Right lobe of liver (tissue), 6 donors: ENCODE data around the gene KIF12. TPM values are rescaled to one million over a fixed set of nuclear protein-coding genes. Genes with fewer than 3 reads are reported as not detected.

Experiments
- ATAC-seq, 4 donors: fragments of 200-7000 bp; cut with Tn5 transposase; one replicate each; pipeline ENCODE4 v1.9.1; 2020; ENCODE audit warnings: mild to moderate bottlenecking in 4 of 4, moderate library complexity in 4 of 4
- DNase-seq, 3 donors: peaks; one replicate each; pipeline ENCODE4 v3.0.0-alpha.2; 2020
- H3K27ac ChIP-seq, 3 donors: fragments of 200-600 bp; one replicate each; pipeline ENCODE4 v1.8.0; 2022
- H3K27me3 ChIP-seq, 2 donors: fragments of 200-600 bp; one replicate each; pipeline ENCODE4 v1.8.0; 2022
- H3K36me3 ChIP-seq, 4 donors: fragments of 200-600 bp; sonication (generic) in 1 of 4; one replicate each; pipeline versions ENCODE4 v1.5.1 to v1.8.0; 2017 to 2022; ENCODE audit warnings: control low read depth in 1 of 4
- H3K4me1 ChIP-seq, 4 donors: fragments of 200-600 bp; sonication (generic) in 1 of 4; one replicate each; pipeline versions ENCODE4 v1.5.1 to v1.8.0; 2017 to 2022; ENCODE audit warnings: control low read depth in 1 of 4
- H3K4me3 ChIP-seq, 3 donors: fragments of 200-600 bp; one replicate each; pipeline ENCODE4 v1.8.0; 2022
- H3K9me3 ChIP-seq, 4 donors: fragments of 200-600 bp; sonication (generic) in 1 of 4; one replicate each; pipeline versions ENCODE4 v1.5.1 to v1.8.0; 2017 to 2022; ENCODE audit warnings: control low read depth in 1 of 4
- CTCF ChIP-seq, 4 donors: fragments of 200-600 bp in 3 of 4; fragments of 450-650 bp in 1 of 4; IDR thresholded peaks; one replicate each; pipeline versions ENCODE4 v1.5.1 to v1.8.0; 2016 to 2022; ENCODE audit warnings: antibody characterized with exemption in 4 of 4, mild to moderate bottlenecking in 2 of 4
- POLR2A ChIP-seq: fragments of 450-650 bp; IDR thresholded peaks from one replicate; pipeline ENCODE4 v1.6.1; 2017; ENCODE audit warnings: antibody characterized with exemption, mild to moderate bottlenecking
- WGBS: methylation state at CpG from one replicate; pipeline ENCODE4 v1.1.6; 2018; ENCODE audit warnings: low coverage, low lambda C conversion rate; ENCODE audit not compliant: insufficient coverage; ENCODE audit errors: missing lambda C conversion rate; 5-methylcytosine and 5-hydroxymethylcytosine counted together
- intact Hi-C, 2 donors: fragments of 100-400 bp; cut with DNase I; formaldehyde crosslinking; loops; one replicate each; pipeline versions ENCODE4 v1.11.2 to v1.14.1; 2022
- total RNA-seq, 6 experiments: library from RNA; depleted of rRNA in 2 of 6; stranded (reverse); fragments of >200 nt in 2 of 6; fragmentation: NEBNext Ultra II Directional in 3 of 6; extraction: Animal tissue kit (Norgen Biotek cat#: 25700) in 3 of 6; gene quantifications; one replicate each; pipeline versions ENCODE4 v1.1.0 to v1.2.4, GENCODE V29; 2016 to 2023
- donor health status: DM: no; HTN: yes; CAD: no.
- donor health status: DM: no; HTN: no; CAD: no.
- donor health status: DM: no; HTN: no; CAD: no.
- donor health status: DM: no; HTN: yes; CAD: no.
- donor health status: DM: no; HTN: yes; CAD: no.

KIF12 gene
- total RNA-seq, 6 experiments from 2014 or later, result 3.1 to 24.3 (median 14.2) TPM

GRCh38 chr9:114140850-114141249 lies 41.8 kb upstream of the KIF12 start:
- Histone ChIP-seq H3K27ac (no peak overlapping the region), H3K4me3 (no peak overlapping the region), H3K9me3 (no peaks in the 10 kb centered on the region), H3K4me1 (peaks cover 0 to 7% (median 0%) of the 10 kb centered on the region in 4 donors), H3K27me3 (no peaks in the 10 kb centered on the region), H3K36me3 (no peaks in the 10 kb centered on the region)
- intact Hi-C loops, result no loop called here
- ATAC-seq (no peak), DNase-seq (no peak)
- 61% methylated on average over 4 of the region's 4 CpGs for WGBS
- TF ChIP-seq CTCF (IDR thresholded peaks at IDR 0.05) (no peak), POLR2A (no peak)

DNA sequence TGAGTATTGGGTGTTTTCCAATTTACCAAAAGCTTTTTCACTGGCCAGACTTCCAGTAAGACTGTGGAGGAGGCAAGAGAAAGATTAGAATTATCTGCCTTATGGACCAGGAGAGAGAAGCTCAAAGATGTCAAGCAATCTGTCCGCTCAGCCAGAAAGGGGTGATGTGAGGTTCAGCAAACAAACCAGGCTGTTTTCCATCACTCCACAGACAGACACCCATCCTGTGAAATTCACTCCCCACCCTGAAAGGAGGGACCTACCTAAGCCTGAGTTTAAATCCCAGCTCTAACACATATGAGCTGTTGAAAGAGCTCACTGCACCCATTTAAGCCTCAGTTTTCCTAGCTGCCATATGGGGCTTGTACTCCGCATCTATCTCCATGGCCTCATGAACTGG lies 41.3 kb upstream of the KIF12 start:
- H3K9me3 ChIP-seq, result no peaks in the 10 kb centered on the region
- H3K4me3 ChIP-seq, result no peak overlapping the region
- no peaks in the 10 kb centered on the region for H3K36me3 ChIP-seq
- H3K4me1 ChIP-seq, result peaks cover 0 to 7% (median 0%) of the 10 kb centered on the region in 4 donors
- DNase-seq (no peak), ATAC-seq (no peak)
- WGBS, result 83% methylated on average over 2 of the region's 2 CpGs
- intact Hi-C loops, result no loop called here
- no peaks in the 10 kb centered on the region for H3K27me3 ChIP-seq
- no peak for TF ChIP-seq CTCF (IDR thresholded peaks at IDR 0.05)
- no peak for TF ChIP-seq POLR2A
- H3K27ac ChIP-seq, result no peak overlapping the region

GRCh38 chr9:114139071-114139470 lies 40.0 kb upstream of the KIF12 start:
- Histone ChIP-seq H3K4me1 (peaks cover 0 to 7% (median 0%) of the 10 kb centered on the region in 4 donors), H3K27ac (no peak overlapping the region), H3K9me3 (no peaks in the 10 kb centered on the region), H3K36me3 (no peaks in the 10 kb centered on the region), H3K4me3 (no peak overlapping the region), H3K27me3 (no peaks in the 10 kb centered on the region)
- ATAC-seq (no peak), DNase-seq (no peak)
- TF ChIP-seq POLR2A (no peak), CTCF (IDR thresholded peaks at IDR 0.05) (no peak)
- WGBS, result 50% methylated on average over 1 of the region's 5 CpGs
- intact Hi-C loops, result no loop called here

DNA sequence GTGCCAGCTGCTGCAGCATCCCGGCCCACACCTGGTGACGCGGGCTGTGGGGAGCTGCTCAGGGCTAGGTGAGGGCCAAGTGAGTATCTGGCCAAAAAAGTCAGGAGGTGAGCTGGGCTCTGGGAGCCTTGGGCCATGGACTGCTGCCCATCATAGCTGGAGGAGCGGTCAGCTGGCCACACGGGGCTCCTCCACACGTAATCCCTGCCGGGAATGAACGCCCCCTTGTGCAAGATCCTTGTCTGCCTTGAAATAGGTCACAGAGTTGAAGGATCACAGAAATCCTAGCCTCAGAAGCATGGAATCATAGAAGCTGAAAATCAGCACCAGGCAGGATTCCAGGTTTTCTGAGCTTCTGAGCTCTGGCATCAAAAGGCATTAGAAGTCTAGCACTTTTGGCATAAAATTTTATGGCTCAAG lies 39.5 kb upstream of the KIF12 start:
- no peaks in the 10 kb centered on the region for H3K27me3 ChIP-seq
- ATAC-seq (no peak), DNase-seq (no peak)
- intact Hi-C loops, result no loop called here
- no peaks in the 10 kb centered on the region for H3K9me3 ChIP-seq
- H3K27ac ChIP-seq, result no peak overlapping the region
- H3K4me3 ChIP-seq, result no peak overlapping the region
- peaks cover 0 to 7% (median 0%) of the 10 kb centered on the region in 4 donors for H3K4me1 ChIP-seq
- TF ChIP-seq CTCF (IDR thresholded peaks at IDR 0.05) (no peak), POLR2A (no peak)
- H3K36me3 ChIP-seq, result no peaks in the 10 kb centered on the region
- no CpG with 5 or more reads among the region's 8 CpGs for whole genome bisulfite sequencing

GRCh38 chr9:114137831-114138230 lies 38.7 kb upstream of the KIF12 start:
- WGBS, result 70% methylated on average over 5 of the region's 6 CpGs
- DNase-seq, result no peak
- H3K27ac ChIP-seq, result no peak overlapping the region
- H3K4me1 ChIP-seq, result peaks cover 0 to 7% (median 0%) of the 10 kb centered on the region in 4 donors
- no peaks in the 10 kb centered on the region for H3K36me3 ChIP-seq
- H3K4me3 ChIP-seq, result no peak overlapping the region
- no peaks in the 10 kb centered on the region for H3K9me3 ChIP-seq
- ATAC-seq, result no peak
- TF ChIP-seq POLR2A (no peak), CTCF (IDR thresholded peaks at IDR 0.05) (no peak)
- no peaks in the 10 kb centered on the region for H3K27me3 ChIP-seq
- intact Hi-C loops, result no loop called here
